Measurements from ENCODE around the gene RENBP. TPM values are rescaled to one million over a fixed set of nuclear protein-coding genes. Genes with fewer than 3 reads are reported as not detected.

RENBP gene
- total RNA-seq, 1 donor from 2014 or later: 2.5 TPM

- DNase-seq (ENCODE audit: low spot score, unreplicated experiment): no peak
- no peak for TF ChIP-seq CTCF (IDR thresholded peaks at IDR 0.05; ENCODE audit: unreplicated experiment)
- H3K9me3 Mint-ChIP-seq (ENCODE audit: low read depth): no peaks in the 10 kb centered on the region
- H3K27me3 Mint-ChIP-seq: no peaks in the 10 kb centered on the region
- H3K36me3 Mint-ChIP-seq (ENCODE audit: insufficient read depth): peaks cover 22% of the 10 kb centered on the region
- no peak overlapping the region for H3K4me3 Mint-ChIP-seq (ENCODE audit: low read depth)
- peaks cover 4% of the 10 kb centered on the region for H3K4me1 Mint-ChIP-seq (ENCODE audit: low read depth)
- H3K27ac Mint-ChIP-seq: peak overlapping the region; percentile 62
Observed at GRCh38 chrX:153948002-153948466, 3.6 kb upstream of the RENBP start.

- peaks cover 4% of the 10 kb centered on the region for H3K4me1 Mint-ChIP-seq (ENCODE audit: low read depth)
- H3K36me3 Mint-ChIP-seq (ENCODE audit: insufficient read depth): peaks cover 22% of the 10 kb centered on the region
- DNase-seq (ENCODE audit: low spot score, unreplicated experiment): peak; percentile 71
- H3K4me3 Mint-ChIP-seq (ENCODE audit: low read depth): no peak overlapping the region
- no peaks in the 10 kb centered on the region for H3K9me3 Mint-ChIP-seq (ENCODE audit: low read depth)
- TF ChIP-seq CTCF (IDR thresholded peaks at IDR 0.05; ENCODE audit: unreplicated experiment): peak; percentile 88
- no peak overlapping the region for H3K27ac Mint-ChIP-seq
- H3K27me3 Mint-ChIP-seq: no peaks in the 10 kb centered on the region
Observed at GRCh38 chrX:153947009-153947769, 2.7 kb upstream of the RENBP start.

- H3K9me3 Mint-ChIP-seq (ENCODE audit: low read depth): no peaks in the 10 kb centered on the region
- no peak overlapping the region for H3K4me3 Mint-ChIP-seq (ENCODE audit: low read depth)
- H3K36me3 Mint-ChIP-seq (ENCODE audit: insufficient read depth): peaks cover 19% of the 10 kb centered on the region
- no peak overlapping the region for H3K27ac Mint-ChIP-seq
- peaks cover 4% of the 10 kb centered on the region for H3K4me1 Mint-ChIP-seq (ENCODE audit: low read depth)
- no peak for TF ChIP-seq CTCF (IDR thresholded peaks at IDR 0.05; ENCODE audit: unreplicated experiment)
- no peaks in the 10 kb centered on the region for H3K27me3 Mint-ChIP-seq
- DNase-seq (ENCODE audit: low spot score, unreplicated experiment): no peak
Observed at GRCh38 chrX:153945956-153946943, 1.8 kb upstream of the RENBP start.

- Mint-ChIP-seq H3K27me3 (no peaks in the 10 kb centered on the region), H3K36me3 (ENCODE audit: insufficient read depth) (peaks cover 8% of the 10 kb centered on the region), H3K27ac (no peak overlapping the region), H3K4me1 (ENCODE audit: low read depth) (peaks cover 4% of the 10 kb centered on the region), H3K9me3 (ENCODE audit: low read depth) (no peaks in the 10 kb centered on the region), H3K4me3 (ENCODE audit: low read depth) (no peak overlapping the region)
- no peak for DNase-seq (ENCODE audit: low spot score, unreplicated experiment)
- no peak for TF ChIP-seq CTCF (IDR thresholded peaks at IDR 0.05; ENCODE audit: unreplicated experiment)
Observed at GRCh38 chrX:153944800-153945150, 332 bp upstream of the RENBP start.

Measured in progenitor cell of endocrine pancreas (in vitro differentiated cells).